NCI-H146 (cell line): ENCODE measurements around the gene TMEM52.

Source experiments
- DNase-seq: peaks from one replicate; lab custom pipeline; 2025; lab: John Stamatoyannopoulos, UW

TMEM52 gene

GRCh38 chr1:1926886-1927660 is 8.0 kb upstream of the TMEM52 start:
- no peak for DNase-seq

DNA sequence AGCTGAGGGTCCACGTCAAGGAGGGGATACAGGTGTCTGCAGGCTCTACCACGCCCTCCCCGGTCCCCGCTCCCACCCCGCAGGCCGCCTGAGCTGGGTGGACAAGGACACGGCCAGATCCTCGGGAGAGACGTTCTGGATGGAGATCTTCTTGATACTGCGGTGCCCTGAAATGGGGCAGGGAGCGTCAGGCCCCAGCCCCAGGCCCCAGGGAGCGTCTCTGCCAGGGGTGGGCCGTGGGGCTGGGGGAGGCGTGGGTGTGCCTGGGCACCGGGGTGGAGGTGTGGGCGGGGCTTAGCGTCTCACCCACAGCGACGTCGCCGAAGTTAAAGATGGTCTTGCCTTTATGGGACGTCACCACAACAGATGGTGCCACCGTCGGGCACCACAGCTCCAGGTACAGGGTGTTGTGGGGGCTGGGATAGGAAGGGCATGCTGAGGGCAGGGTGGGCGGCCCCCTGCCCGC is 7.3 kb upstream of the TMEM52 start:
- DNase-seq, result no peak

GRCh38 chr1:1925437-1926345 is 6.6 kb upstream of the TMEM52 start:
- no peak for DNase-seq

- no peak for DNase-seq
Measured at GRCh38 chr1:1924849-1925248, 5.8 kb upstream of the TMEM52 start.

- no peak for DNase-seq
Measured at GRCh38 chr1:1924386-1924785, 5.3 kb upstream of the TMEM52 start.

GRCh38 chr1:1922956-1923833 is 4.1 kb upstream of the TMEM52 start:
- no peak for DNase-seq

DNA sequence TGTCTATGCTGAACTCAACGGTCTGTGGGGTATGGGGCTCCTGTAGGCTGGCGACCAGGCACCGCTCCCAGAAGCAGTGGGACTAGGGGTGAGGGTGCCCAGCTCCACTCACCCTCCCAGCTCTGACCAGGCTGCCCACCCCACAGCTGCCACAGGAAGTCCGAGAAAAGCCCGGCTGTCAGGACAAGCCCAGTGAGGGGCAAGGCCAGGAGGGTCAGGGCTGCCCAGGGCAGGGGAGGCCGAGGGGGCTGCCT is 3.5 kb upstream of the TMEM52 start:
- no peak for DNase-seq

- DNase-seq, result no peak
Measured at GRCh38 chr1:1921901-1922701, 3.0 kb upstream of the TMEM52 start.

- DNase-seq, result no peak
Measured at GRCh38 chr1:1921459-1921862, 2.4 kb upstream of the TMEM52 start.

GRCh38 chr1:1920608-1921458 is 1.8 kb upstream of the TMEM52 start:
- DNase-seq, result no peak

DNA sequence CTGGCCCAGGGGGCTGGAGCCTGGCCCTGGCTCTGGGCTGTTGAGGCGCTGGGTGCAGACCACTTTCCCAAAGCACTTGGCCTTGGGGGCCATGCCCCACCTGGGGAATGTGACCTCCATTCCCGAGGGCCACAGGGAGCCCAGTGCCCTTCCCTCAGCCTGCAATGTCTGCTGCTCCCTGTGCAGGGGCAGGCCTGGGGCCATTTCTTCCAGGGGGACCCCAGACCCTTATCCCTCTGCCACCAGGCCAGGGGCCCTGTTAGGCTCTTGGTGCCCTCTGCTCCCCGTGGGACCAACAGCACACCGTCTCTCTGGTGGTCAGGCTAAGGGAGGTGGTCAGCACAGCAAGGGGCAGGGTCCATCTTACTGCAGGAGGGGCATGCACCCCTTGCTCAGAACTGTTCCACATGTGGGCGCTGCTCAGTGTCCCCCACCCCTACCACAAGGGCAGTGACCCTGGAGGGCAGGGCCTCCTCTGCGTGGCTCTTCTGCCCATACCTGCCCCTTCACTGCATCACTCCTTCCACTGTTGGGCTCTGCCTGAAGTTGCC is 1.1 kb upstream of the TMEM52 start:
- no peak for DNase-seq

GRCh38 chr1:1919304-1920056 is 401 bp upstream of the TMEM52 start:
- DNase-seq, result peak; percentile 96

DNA sequence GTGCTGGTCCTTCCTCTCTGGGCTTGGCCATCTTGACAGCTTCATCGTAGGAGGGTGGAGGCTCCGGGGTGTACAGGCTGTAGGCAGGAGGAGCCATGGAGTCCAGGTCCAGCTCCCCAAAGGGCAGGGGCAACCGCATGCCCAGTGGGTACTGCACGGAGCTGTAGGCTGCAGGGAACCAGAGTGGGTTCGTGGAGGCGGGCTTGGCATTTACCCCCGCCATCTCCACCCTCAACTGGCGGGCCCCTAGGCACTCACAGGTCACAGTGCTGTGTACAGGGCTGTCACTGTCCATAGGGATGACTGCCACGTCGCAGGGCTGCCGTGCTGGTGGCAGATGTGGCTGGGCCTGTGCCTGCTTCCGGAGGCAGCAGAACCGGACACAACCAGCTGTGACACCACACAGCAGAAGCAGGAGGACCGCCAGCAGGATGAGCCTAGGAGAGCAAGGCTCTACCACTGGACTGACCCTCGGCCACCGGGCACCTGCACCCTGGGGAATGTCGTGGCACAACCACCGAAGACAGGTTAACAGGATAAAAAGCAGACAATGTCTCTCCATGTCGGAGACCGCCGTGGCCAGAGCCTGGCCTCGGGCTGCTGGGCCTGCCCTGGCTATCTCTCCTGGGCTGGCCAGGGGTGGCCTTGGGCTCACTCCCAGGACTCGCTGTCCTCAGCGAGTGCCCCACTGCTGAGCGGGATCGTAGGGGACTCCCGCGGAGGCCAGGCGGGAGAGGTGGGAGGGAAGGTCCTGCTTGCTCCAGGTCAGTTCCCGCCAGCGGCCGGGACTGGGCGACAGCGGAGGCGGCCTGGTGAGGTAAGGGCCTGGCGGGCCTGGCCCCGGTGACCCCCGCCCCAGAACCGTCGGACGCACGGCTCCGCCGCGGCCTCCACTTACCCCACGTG is 831 bp downstream of the TMEM52 start:
- DNase-seq, result no peak

DNA sequence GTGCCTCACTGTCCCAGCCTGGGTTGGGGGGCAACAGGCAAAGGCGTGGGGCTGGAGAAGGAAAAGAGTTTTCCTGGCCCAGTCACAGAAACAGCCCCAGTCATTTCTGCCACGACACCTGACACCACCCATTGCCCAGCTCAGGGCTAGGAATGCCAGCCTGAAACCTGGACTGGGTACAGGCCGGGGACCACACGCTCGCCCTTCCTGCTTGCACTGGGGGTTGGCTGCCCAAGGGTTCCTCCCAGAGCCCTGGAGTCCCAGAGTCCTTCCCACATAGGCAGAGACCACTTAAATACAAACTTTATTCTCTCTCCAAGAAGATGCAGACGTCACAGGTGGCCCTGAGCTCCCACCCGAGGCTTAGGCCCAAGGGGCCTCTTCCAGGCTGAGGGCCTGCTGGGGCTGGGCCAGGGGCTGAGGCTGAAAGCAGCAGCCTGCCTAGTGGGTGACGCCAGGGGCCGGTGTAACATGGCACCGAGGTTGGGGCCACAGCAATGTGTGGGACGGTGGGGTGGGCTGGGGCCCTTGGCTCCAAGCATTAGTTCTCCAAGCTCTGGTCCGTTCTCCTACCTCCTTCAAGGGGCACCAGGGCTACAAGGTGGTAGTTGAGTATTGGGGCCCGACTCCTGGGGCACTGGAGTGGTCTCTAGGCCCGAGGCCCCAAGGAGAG is 1.6 kb downstream of the TMEM52 start:
- DNase-seq, result no peak

DNA sequence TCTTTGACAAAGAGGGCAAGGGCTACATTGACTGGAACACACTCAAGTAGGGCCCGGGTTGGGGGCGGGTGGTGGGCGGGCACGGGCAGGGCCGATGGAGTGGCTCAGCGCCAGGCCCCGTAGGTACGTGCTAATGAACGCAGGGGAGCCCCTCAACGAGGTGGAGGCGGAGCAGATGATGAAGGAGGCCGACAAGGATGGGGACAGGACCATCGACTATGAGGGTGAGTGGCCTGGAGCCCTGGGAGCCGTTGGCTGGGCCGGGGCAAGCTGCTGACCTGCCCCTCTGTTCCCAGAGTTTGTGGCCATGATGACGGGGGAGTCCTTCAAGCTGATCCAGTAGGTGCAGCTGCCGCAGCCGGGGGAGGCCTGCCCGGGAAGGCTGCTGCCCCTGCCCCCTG is 2.2 kb downstream of the TMEM52 start:
- DNase-seq, result no peak

DNA sequence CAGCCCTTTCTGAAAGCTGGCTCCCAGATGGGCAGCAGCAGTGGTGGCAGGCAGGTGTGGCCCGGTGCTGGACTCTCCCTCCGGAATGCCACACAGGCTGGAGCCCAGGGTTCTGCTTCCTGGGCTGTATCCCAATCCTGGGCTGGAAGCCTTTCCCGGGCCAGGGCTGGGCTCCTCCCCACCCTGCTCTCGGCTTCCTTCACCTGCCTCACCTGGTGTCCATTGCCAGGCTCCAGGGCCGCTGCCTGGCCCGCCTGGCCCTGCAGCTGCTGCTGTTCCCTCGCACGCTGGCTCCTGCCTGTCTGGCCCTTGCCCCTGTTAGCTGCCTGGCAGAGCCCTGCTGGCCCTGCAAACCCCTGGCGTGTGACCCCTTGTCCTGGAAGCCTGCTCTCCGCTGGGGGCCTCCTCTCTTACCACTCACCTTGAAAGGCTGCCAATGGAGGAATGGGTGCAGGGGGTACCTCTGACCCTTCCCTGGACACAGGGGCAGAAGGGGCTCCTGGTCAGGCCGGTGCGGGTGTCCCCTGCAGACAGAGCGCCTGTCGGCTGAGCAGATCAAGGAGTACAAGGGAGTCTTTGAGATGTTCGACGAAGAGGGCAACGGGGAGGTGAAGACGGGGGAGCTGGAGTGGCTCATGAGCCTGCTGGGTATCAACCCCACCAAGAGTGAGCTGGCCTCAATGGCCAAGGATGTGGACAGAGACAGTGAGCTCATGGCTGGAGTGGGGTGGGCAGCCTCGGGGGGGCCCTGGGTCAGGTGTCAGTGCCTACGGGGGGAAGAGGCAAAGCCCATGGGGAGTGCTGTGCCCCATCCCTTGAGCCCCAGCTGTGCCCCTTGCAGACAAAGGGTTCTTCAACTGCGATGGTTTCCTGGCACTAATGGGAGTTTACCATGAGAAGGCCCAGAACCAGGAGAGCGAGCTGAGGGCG is 2.9 kb downstream of the TMEM52 start:
- DNase-seq, result no peak
